GM13976 (cell line): ENCODE results near the gene PROSER2.

Experiments used
- DNase-seq: peaks from one replicate; pipeline ENCODE4 v3.0.0; 2012; ENCODE audit warnings: low spot score
- in situ Hi-C: fragments of 300-500 bp; cut with MboI; formaldehyde crosslinking; loops from one replicate; pipeline ENCODE4 v1.12.0; 2022; ENCODE audit warnings: low sequenced_read_pairs, mixed read lengths, inconsistent platforms; ENCODE audit not compliant: unreplicated experiment
- TF ChIP-seq, protein P1 (sequence below): IDR thresholded peaks from 2 replicates; pipeline ENCODE4 v1.5.1; 2012; ENCODE audit warnings: borderline replicate concordance, mild to moderate bottlenecking; ENCODE audit not compliant: insufficient read depth; ENCODE audit errors: extremely low read depth, missing control alignments, control extremely low read depth

The PROSER2 gene

GRCh38 chr10:11908991-11909390, 85.8 kb downstream of the PROSER2 start:
- TF ChIP-seq, protein P1, sequence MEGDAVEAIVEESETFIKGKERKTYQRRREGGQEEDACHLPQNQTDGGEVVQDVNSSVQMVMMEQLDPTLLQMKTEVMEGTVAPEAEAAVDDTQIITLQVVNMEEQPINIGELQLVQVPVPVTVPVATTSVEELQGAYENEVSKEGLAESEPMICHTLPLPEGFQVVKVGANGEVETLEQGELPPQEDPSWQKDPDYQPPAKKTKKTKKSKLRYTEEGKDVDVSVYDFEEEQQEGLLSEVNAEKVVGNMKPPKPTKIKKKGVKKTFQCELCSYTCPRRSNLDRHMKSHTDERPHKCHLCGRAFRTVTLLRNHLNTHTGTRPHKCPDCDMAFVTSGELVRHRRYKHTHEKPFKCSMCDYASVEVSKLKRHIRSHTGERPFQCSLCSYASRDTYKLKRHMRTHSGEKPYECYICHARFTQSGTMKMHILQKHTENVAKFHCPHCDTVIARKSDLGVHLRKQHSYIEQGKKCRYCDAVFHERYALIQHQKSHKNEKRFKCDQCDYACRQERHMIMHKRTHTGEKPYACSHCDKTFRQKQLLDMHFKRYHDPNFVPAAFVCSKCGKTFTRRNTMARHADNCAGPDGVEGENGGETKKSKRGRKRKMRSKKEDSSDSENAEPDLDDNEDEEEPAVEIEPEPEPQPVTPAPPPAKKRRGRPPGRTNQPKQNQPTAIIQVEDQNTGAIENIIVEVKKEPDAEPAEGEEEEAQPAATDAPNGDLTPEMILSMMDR, result no peak
- in situ Hi-C loops, result no loop called here
- no peak for DNase-seq

- DNase-seq, result no peak
- TF ChIP-seq, protein P1, result no peak
- in situ Hi-C loops, result no loop called here
Observed at GRCh38 chr10:11909618-11910017, 86.5 kb downstream of the PROSER2 start.

GRCh38 chr10:11910102-11910501, 86.9 kb downstream of the PROSER2 start:
- TF ChIP-seq, protein P1, result no peak
- DNase-seq, result no peak
- in situ Hi-C loops, result no loop called here

- DNase-seq, result no peak
- in situ Hi-C loops, result no loop called here
- TF ChIP-seq, protein P1, result no peak
Observed at GRCh38 chr10:11913079-11913641, 90.0 kb downstream of the PROSER2 start.

DNA sequence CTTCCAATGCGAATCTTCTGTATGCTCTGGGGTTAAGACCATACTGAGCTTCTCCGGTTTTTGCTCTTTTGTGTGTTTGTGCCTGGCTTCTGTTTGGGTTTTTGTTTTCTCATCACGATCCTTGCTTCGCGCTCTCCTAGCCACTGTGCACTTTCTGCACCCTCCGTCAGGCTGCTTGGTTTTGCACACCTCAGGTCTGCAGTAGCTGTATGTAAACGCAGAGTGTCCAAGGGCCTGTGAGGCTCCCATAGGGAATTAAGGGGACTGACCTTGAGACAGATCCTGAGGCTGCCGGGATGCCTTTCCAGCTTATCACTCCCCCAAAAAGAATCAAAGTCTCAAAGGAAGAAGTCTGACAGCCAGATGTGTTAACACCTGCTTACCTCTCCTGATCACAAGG, 95.2 kb downstream of the PROSER2 start:
- no peak for DNase-seq
- in situ Hi-C loops, result no loop called here
- TF ChIP-seq, protein P1, result no peak

DNA sequence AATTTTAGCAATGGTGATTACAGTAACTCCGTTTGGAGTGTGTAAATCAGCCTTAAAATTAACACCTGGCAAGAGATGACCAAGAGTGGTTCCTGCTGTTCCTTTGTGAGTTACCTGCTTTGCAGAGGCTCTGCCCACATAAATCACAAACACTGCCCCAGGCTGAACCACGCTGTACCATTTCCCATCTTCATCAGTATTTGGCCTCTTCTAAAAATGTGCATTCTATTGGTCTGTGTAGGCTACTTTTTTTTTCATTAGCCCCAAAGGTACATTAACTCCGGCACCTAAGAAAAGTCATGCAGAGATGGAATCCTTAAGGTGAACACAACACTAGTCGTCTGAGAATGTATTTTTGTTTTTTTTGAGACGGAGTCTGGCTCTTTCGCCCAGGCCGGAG, 96.1 kb downstream of the PROSER2 start:
- TF ChIP-seq, protein P1, result no peak
- in situ Hi-C loops, result no loop called here
- no peak for DNase-seq
